Measurements from ENCODE around the gene SPACDR. TPM values are rescaled to one million over a fixed set of nuclear protein-coding genes. Genes with fewer than 3 reads are reported as not detected.

The SPACDR gene
- total RNA-seq, 1 experiment from 2014 or later: not detected

- peak overlapping the region; percentile 59 for H3K18ac ChIP-seq (ENCODE audit: insufficient read length, low read depth, low read length)
- Mint-ChIP-seq H3K4me3 (peak overlapping the region; percentile 87 to 96), H3K4me1 (peaks cover 42 to 43% of the 10 kb centered on the region in 2 experiments), H3K27me3 (ENCODE audit: low read depth) (peaks cover 3% of the 10 kb centered on the region; the same call in 1 of the 2 replicates), H3K9me3 (no peaks in the 10 kb centered on the region), H3K27ac (peak overlapping the region; percentile 94 to 98 (median 97)), H3K36me3 (ENCODE audit: insufficient read depth in 1 of 3, low read depth in 3 of 3) (peaks cover 35 to 56% (median 37%) of the 10 kb centered on the region in 3 experiments)
- H4K91ac ChIP-seq (ENCODE audit: insufficient read length, low read depth, low read length): no peak overlapping the region
- peak overlapping the region; percentile 91 for H3K4me2 ChIP-seq (ENCODE audit: insufficient read depth, insufficient read length, low read length)
- no peak for TF ChIP-seq CTCF (conservative IDR thresholded peaks at IDR 0.05)
- H2BK120ac ChIP-seq (ENCODE audit: low read depth, low read length, poor library complexity, severe bottlenecking): no peak overlapping the region
- H3K14ac ChIP-seq (ENCODE audit: insufficient read depth, low read length): peak overlapping the region; percentile 87
- no peak overlapping the region for H4K8ac ChIP-seq (replicated peaks; ENCODE audit: insufficient read length, low read depth, low read length)
- H2AK5ac ChIP-seq (ENCODE audit: insufficient read length, low read length): no peak overlapping the region
- H2BK12ac ChIP-seq (ENCODE audit: insufficient read length, low read depth, low read length): no peak overlapping the region
- H3K56ac ChIP-seq (ENCODE audit: insufficient read length, low read depth, low read length): no peak overlapping the region
- peaks cover 3% of the 10 kb centered on the region for H3K79me1 ChIP-seq (ENCODE audit: insufficient read depth, low read depth, low read length, poor library complexity, severe bottlenecking)
- no peak overlapping the region for H2BK20ac ChIP-seq (ENCODE audit: low read depth, low read length, poor library complexity, severe bottlenecking)
- H3K4me1 ChIP-seq (ENCODE audit: insufficient read depth, low read length): no peaks in the 10 kb centered on the region
- peak overlapping the region; percentile 63 for H3K9ac ChIP-seq (ENCODE audit: extremely low read depth, insufficient read length, low read length)
- H3K9me3 ChIP-seq (ENCODE audit: control insufficient read depth, low read depth, low read length): no peaks in the 10 kb centered on the region
- H2BK15ac ChIP-seq (ENCODE audit: low read depth, low read length): no peak overlapping the region; the same call in 1 of the 2 replicates
- WGBS (ENCODE audit: extremely low coverage, insufficient read length, low lambda C conversion rate): no CpG with 5 or more reads among the region's 81 CpGs
- H4K5ac ChIP-seq (ENCODE audit: insufficient read length, low read depth, low read length): no peak overlapping the region
- H3K79me2 ChIP-seq (ENCODE audit: insufficient read depth, low read length): no peaks in the 10 kb centered on the region; the same call in 1 of the 2 replicates
- no peak overlapping the region for H3K27ac ChIP-seq (ENCODE audit: insufficient read length, low read depth, low read length)
- H2BK5ac ChIP-seq (ENCODE audit: insufficient read length, low read length): no peak overlapping the region
- H2AFZ ChIP-seq (ENCODE audit: low read length): no peak overlapping the region
- no peak overlapping the region for H3T11ph ChIP-seq (ENCODE audit: low read length)
- H3K27me3 ChIP-seq (ENCODE audit: insufficient read depth, low read length): no peaks in the 10 kb centered on the region
- H3K4ac ChIP-seq (ENCODE audit: low read depth, low read length): no peak overlapping the region
- peak; percentile 45 for DNase-seq
- H4K20me1 ChIP-seq (ENCODE audit: control insufficient read depth, insufficient read depth, insufficient read length): no peaks in the 10 kb centered on the region
- H3K23ac ChIP-seq (ENCODE audit: insufficient read length, low read depth, low read length): no peak overlapping the region
- H3K23me2 ChIP-seq (ENCODE audit: insufficient read length, low read depth, low read length, poor library complexity, severe bottlenecking): peaks cover 8% of the 10 kb centered on the region
Measured at GRCh38 chr7:100435401-100436304, 28.4 kb downstream of the SPACDR start.

Data from H9 (cell line).